MCF 10A (cell line): ENCODE data around the gene TEKT3. TPM values are rescaled to one million over a fixed set of nuclear protein-coding genes. Genes with fewer than 3 reads are reported as not detected.

ENCODE experiments used
- BruUV-seq: library from RNA; stranded (reverse); fragments of 400-500 nt; replicated peaks from 2 replicates; lab custom pipeline; 2021; lab: Mats Ljungman, UMichigan
- CTCF ChIA-PET: fragments of 300-600 bp; sonication (Branson Sonifier 250); formaldehyde crosslinking; extraction: SDS; loops from one replicate; lab custom pipeline; 2021; ENCODE audit warnings: antibody characterized with exemption, inconsistent platforms; lab: Yijun Ruan, JAX
- POLR2A ChIA-PET: fragments of 300-600, 350-650 bp; sonication (Branson Sonifier 250); formaldehyde crosslinking; extraction: SDS; loops from one replicate; lab custom pipeline; 2020; ENCODE audit warnings: antibody characterized with exemption, inconsistent platforms; lab: Yijun Ruan, JAX
- DNase-seq: peaks from one replicate; pipeline ENCODE4 v3.0.0-alpha.2; 2018; ENCODE audit not compliant: unreplicated experiment
- H3K27ac Mint-ChIP-seq: one replicate; pipeline ENCODE4 v1.8.0; 2022; ENCODE audit warnings: mild to moderate bottlenecking, low read depth, mixed read lengths; ENCODE audit not compliant: unreplicated experiment
- H3K27me3 Mint-ChIP-seq: one replicate; pipeline ENCODE4 v1.8.0; 2022; ENCODE audit warnings: mixed read lengths; ENCODE audit not compliant: insufficient read depth, unreplicated experiment
- H3K36me3 Mint-ChIP-seq: one replicate; pipeline ENCODE4 v1.8.0; 2022; ENCODE audit warnings: mild to moderate bottlenecking, moderate library complexity, mixed read lengths; ENCODE audit not compliant: insufficient read depth, unreplicated experiment
- H3K4me1 Mint-ChIP-seq: one replicate; pipeline ENCODE4 v1.8.0; 2022; ENCODE audit warnings: mixed read lengths; ENCODE audit not compliant: insufficient read depth, unreplicated experiment
- H3K4me3 Mint-ChIP-seq: one replicate; pipeline ENCODE4 v1.8.0; 2022; ENCODE audit warnings: mild to moderate bottlenecking, moderate library complexity, mixed read lengths; ENCODE audit not compliant: unreplicated experiment
- H3K9me3 Mint-ChIP-seq: one replicate; pipeline ENCODE4 v1.8.0; 2022; ENCODE audit warnings: mixed read lengths; ENCODE audit not compliant: unreplicated experiment
- intact Hi-C: fragments of 100-400 bp; cut with micrococcal nuclease; formaldehyde crosslinking; loops from 2 replicates; pipeline ENCODE4 v1.14.1; 2022
- total RNA-seq: library from RNA; stranded (reverse); gene quantifications from 2 replicates; pipeline ENCODE4 v1.2.3, GENCODE V29; 2022
- TF ChIP-seq, protein P1 (sequence below): fragments of 200-600 bp; IDR thresholded peaks from one replicate; pipeline ENCODE4 v1.8.0; 2022; ENCODE audit warnings: antibody characterized with exemption, mild to moderate bottlenecking; ENCODE audit not compliant: unreplicated experiment

The TEKT3 gene
- total RNA-seq, 1 experiment from 2014 or later = not detected

DNA sequence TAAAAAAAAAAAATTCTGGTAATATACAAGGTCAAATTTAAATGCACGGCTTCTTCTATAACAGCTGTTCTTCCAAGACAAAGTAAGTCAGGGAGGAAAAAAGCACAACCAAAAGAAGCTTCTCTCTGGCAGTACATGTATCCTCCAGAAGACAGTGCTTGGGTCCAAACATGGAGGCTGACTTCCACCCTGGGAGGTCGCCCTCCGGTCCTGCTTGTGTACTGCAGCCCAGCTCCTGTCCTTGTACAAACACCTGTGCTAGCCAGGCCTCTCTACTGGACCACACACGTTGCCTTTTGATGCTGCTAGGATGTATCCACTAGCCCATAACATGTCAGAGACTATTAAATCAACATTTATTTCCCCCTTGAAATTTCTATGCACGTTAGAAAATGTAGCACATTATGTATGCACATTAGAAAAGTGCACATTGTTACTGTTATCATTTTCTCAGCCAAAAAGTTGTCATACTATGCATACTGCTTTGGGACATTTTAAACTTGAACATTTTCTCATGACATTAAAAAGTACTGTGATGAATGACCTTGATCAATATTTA, 21.9 kb downstream of the TEKT3 start:
- H3K9me3 Mint-ChIP-seq = no peaks in the 10 kb centered on the region

DNA sequence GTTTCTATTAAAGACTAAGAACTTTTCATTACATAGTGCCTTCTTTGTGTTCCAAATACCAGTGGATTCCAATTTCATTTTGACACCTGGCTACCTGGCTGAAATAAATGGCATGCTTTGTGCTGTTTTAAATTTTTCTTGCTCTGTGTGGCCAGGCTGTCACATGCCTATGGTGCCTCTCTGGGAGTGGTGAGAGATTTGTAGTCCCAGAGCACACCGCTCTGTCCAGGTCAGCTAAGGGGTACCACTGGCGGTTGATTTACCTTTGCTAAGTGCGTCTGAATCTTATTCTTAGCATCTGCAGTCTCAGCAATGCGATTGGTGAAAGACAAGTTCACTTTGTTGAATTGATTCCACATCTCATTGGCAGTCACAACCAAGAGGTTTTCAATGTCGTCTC, 29.4 kb downstream of the TEKT3 start:
- TF ChIP-seq, protein P1, sequence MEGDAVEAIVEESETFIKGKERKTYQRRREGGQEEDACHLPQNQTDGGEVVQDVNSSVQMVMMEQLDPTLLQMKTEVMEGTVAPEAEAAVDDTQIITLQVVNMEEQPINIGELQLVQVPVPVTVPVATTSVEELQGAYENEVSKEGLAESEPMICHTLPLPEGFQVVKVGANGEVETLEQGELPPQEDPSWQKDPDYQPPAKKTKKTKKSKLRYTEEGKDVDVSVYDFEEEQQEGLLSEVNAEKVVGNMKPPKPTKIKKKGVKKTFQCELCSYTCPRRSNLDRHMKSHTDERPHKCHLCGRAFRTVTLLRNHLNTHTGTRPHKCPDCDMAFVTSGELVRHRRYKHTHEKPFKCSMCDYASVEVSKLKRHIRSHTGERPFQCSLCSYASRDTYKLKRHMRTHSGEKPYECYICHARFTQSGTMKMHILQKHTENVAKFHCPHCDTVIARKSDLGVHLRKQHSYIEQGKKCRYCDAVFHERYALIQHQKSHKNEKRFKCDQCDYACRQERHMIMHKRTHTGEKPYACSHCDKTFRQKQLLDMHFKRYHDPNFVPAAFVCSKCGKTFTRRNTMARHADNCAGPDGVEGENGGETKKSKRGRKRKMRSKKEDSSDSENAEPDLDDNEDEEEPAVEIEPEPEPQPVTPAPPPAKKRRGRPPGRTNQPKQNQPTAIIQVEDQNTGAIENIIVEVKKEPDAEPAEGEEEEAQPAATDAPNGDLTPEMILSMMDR = no peak
- CTCF ChIA-PET = interaction anchor here (0.7 kb wide), 1 partner anchor 208 kb away, joined by 3 read pairs; no protein-coding TSS in a partner anchor
- H3K27me3 Mint-ChIP-seq = peaks cover 29% of the 10 kb centered on the region
- intact Hi-C loops = no loop called here
- no TSS peak for BruUV-seq
- H3K27ac Mint-ChIP-seq = no peak overlapping the region
- no peak for DNase-seq
- POLR2A ChIA-PET = no interaction called here
- no peak overlapping the region for H3K4me3 Mint-ChIP-seq
- no peaks in the 10 kb centered on the region for H3K9me3 Mint-ChIP-seq
- no peaks in the 10 kb centered on the region for H3K36me3 Mint-ChIP-seq
- no peaks in the 10 kb centered on the region for H3K4me1 Mint-ChIP-seq

More for the DNA sequence above, 21.9 kb downstream of the TEKT3 start:
- TF ChIP-seq, protein P1 = no peak
- BruUV-seq = no TSS peak
- Mint-ChIP-seq H3K27ac (no peak overlapping the region), H3K4me1 (no peaks in the 10 kb centered on the region), H3K27me3 (peaks cover 46% of the 10 kb centered on the region), H3K36me3 (no peaks in the 10 kb centered on the region), H3K4me3 (no peak overlapping the region)
- no peak for DNase-seq
- CTCF ChIA-PET = no interaction called here
- intact Hi-C loops = loop anchor here (10.0 kb wide), 1 partner anchor 45 kb away; no protein-coding TSS in a partner anchor
- POLR2A ChIA-PET = interaction anchor here (0.5 kb wide), 1 partner anchor 21 kb away, joined by 3 read pairs; no protein-coding TSS in a partner anchor

DNA sequence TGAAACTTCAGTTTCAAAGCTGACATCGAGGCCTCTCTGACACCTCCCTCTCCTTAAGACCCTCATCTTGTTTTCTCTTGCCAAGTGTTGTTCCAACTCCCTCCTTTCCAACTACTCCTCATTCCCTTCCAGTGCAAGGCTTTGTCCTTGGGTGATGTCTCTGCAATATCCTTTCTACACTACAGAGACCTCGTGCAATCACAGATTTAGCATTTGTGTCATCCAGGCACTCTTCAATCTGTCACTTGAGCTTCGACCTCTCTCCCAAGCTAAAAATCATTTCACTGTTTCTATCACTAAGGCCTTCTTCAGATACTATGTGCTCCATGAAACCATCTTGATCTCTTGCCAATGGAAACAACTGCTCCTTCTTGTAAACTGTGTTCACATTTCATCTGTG, 31.6 kb downstream of the TEKT3 start:
- DNase-seq = no peak
- no TSS peak for BruUV-seq
- POLR2A ChIA-PET = no interaction called here
- Mint-ChIP-seq H3K27me3 (peaks cover 10% of the 10 kb centered on the region), H3K4me3 (no peak overlapping the region), H3K4me1 (no peaks in the 10 kb centered on the region), H3K27ac (no peak overlapping the region), H3K9me3 (no peaks in the 10 kb centered on the region), H3K36me3 (no peaks in the 10 kb centered on the region)
- TF ChIP-seq, protein P1 = no peak
- intact Hi-C loops = no loop called here
- CTCF ChIA-PET = interaction anchor here (0.6 kb wide), 1 partner anchor 971 kb away, joined by 4 read pairs; no protein-coding TSS in a partner anchor

DNA sequence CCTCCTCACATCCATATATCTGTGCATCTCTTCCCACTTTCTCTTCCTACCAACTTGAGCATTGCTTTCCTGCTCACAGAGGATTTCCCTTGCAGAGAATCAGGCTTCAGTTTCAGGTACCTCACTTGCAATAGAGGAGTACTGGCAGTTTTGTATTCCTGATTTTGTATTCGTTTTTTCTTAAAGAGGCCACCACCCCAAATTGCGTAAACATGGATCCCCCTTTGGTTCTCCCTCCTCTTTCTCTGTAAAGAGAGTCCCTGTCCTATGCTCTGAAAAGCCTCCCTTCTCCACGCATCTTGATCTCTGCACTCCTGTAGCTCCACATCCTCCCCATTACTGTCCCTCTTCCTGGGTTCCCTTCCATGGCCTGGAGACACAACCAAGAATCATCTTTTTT, 32.2 kb downstream of the TEKT3 start:
- intact Hi-C loops = no loop called here
- no peak overlapping the region for H3K27ac Mint-ChIP-seq
- no peaks in the 10 kb centered on the region for H3K36me3 Mint-ChIP-seq
- no peak for DNase-seq
- no TSS peak for BruUV-seq
- no peaks in the 10 kb centered on the region for H3K9me3 Mint-ChIP-seq
- no peak overlapping the region for H3K4me3 Mint-ChIP-seq
- H3K4me1 Mint-ChIP-seq = no peaks in the 10 kb centered on the region
- peaks cover 4% of the 10 kb centered on the region for H3K27me3 Mint-ChIP-seq
- ChIA-PET POLR2A (no interaction called here), CTCF (interaction anchor here (0.6 kb wide), 1 partner anchor 971 kb away, joined by 4 read pairs; no protein-coding TSS in a partner anchor)
- TF ChIP-seq, protein P1 = no peak
